Hepatic stellate cell (primary cell): Measurements from ENCODE around the gene SNAP25.
A peak's percentile ranks its signal among the peaks of the same experiment; 100 is the strongest.

ENCODE experiments used
- DNase-seq: peaks from one replicate; pipeline ENCODE4 v3.0.0; 2011; ENCODE audit warnings: low spot score

Gene SNAP25

GRCh38 chr20:10216146-10216791 is 2.4 kb upstream of the SNAP25 start:
- DNase-seq = no peak

- peak; percentile 66 for DNase-seq
Measured at GRCh38 chr20:10217721-10218410, 764 bp upstream of the SNAP25 start.

DNA sequence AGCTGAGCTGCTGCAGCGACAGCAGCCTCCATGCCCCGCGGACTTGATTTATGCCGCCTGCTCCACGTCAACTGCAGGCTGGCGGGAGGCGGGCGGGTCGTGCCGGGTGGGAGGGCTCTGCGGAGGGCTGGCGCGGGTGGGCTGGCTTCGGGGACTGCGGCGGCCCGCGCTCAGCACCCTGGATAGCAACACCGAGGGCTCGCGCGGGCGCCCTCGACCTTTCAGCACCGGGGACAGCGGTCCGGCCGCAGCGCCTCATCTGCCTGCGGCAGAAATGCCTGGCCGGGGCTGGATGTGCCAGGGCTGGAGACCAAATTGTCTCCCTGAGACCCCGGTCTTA is 792 bp downstream of the SNAP25 start:
- DNase-seq = peak; percentile 52

DNA sequence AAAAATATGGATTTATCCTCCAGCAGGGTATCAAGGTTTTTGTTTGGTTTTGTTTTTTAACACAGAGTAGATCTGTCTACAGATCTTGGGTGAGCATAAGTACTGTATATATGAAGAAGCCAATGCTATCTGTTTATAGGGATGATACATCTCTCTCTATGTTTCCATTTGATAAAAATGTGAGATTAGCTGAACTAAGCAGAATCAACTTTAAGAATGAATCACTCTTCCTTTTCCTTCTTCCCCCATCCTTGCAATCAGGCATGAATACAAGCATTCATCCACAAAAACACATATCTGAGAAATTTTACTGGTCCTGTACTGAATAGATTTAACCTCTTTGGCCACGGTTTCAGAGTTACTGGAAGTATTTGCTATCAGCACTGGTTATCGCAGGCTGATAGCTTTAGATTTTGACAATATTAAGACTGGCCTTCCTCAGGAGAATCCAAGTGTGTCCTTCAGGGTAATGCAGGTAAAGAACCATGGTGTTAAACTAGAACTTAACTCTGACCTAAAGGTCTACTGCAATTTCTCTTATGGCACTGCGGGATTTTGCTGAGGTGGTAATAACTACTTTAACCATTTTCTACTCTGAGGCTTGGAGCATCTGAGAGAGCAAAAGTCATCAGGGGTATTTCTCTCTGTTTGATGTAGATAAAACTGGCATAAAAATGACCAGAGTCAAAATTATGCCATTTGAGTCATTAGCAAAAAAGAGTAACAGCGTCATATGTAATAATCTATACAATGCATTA is 1.5 kb downstream of the SNAP25 start:
- no peak for DNase-seq

DNA sequence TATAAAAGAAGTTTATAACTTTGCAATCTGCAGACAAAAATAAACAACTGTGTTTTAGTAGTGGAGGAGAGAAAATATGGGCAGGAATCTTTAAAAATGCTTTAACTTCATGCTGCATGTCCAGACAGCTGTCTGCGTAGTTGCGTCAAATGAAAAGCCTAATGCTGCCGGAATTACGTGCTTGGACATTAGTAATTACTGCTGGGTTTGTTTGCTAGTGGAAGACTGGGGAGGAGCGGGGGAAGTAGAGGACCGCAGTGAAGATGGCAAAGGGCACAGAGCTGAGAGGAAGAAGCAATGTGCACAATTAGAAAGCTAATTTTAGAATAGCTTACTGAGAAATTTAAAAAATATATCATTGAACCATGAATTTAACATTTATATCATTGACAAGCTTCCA is 2.4 kb downstream of the SNAP25 start:
- DNase-seq = no peak

GRCh38 chr20:10225439-10226060 is 6.9 kb downstream of the SNAP25 start:
- no peak for DNase-seq

GRCh38 chr20:10228330-10228729 is 9.7 kb downstream of the SNAP25 start:
- no peak for DNase-seq

DNA sequence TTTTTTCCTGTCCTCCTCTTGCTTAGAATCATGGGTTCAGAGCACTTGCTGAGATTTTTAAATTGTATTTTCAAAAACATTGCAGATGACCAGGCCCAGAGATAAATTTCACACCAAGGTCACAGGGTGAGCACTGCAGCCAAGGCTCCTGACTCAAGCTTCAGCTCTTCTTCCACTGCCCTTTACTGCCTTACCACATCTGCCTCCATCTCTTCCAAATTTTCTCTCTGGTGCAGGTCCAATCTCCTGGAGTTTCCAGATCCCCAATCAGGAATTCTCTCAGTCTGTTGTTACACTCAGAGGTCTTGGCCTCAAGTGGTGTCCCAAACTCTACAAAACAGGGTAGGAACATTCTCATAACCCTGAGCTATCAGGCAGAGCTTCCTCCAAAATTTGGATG is 12.7 kb downstream of the SNAP25 start:
- DNase-seq = no peak

GRCh38 chr20:10236540-10237533 is 18.2 kb downstream of the SNAP25 start:
- no peak for DNase-seq

DNA sequence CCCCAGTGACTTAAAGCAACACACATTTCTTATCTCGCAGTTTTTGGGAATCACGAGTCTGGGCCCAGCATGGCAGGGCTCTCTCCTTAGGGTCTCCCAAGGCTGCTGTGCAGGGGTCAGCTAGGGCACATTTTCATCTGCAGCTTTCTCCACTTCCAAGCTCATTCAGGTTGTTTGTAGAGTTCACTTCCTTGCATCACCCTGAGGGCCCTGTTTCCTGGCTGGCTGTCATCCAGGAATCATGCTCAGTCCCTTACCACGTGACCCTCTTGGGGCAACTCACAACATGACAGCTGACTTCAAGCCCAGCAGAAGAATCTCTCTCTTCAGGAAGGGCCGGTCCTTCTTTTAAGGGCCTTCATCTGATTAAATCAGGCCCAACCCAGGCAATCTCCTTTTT is 21.3 kb downstream of the SNAP25 start:
- no peak for DNase-seq

DNA sequence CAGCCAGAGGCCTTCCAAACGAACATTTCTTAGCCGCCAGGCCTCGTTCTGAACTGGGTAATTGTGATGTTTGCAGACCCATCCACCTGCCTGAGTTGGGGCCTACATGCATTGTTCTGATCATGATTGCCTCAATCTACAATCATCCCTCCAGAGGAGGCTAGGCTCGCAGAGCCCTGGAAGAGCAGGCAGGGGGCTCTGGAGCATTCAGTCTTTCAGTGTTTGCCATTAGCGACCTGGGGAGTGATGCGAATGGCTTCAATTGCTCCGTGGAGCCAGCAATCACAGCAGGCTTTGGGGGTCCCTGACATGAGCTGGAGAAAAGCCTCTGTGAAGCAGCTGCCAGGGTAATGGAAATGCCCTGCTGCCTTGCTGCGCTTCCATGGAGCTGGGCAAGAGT is 22.0 kb downstream of the SNAP25 start:
- no peak for DNase-seq

- no peak for DNase-seq
Measured at GRCh38 chr20:10242166-10242565, 23.5 kb downstream of the SNAP25 start.

DNA sequence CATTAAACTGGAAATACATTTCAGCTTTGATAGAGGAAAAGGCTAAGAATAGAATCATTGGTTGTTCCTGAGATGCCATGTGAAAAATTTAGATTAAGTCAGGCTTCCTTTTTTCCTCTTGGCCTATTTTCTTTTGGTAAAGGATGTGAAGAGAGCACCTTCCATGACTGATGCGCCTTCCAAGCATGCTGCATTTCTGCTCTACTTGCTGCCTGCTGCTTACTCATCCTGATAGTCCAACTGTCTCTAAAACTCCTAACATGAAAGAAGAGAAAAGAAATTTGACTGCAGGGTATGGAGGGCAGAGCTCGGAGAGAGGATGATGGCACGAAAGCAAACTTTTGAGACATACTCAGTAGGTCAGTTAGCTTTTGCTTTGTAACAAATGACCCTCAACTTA is 28.8 kb downstream of the SNAP25 start:
- DNase-seq = no peak

DNA sequence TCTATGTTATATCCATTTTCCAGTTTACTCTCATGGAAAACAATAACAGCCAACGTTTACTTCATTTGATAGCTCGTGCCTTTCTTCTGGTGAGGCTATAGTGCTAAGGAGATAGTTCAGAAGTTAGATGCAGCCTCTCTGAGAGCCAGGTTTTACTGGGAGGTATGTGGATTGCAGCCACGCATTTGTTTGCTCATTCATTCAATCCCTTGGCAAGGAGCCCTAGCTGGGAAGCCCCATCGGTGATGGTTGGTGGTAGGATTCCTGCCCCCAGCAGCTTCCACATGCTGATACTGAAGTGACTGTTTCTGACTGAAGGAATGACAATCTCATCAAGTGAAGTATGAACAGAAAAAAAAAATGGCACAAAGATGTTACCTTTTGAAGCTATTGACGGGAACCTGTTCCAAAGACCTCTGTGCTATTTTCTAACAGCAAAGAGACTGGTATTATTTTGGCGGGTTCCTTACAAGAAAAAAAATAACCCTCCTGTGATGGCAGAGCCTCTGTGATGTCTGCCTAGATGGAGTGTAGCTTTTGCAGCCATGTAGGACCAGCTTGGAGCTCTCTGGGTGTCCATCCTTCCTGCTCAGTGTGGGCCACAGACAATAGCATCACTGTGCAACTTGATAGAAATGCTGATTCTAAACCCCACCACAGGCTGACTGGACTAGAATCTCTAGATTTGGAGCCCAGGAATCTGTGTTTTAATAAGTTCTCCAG is 30.6 kb downstream of the SNAP25 start:
- no peak for DNase-seq

GRCh38 chr20:10249822-10250221 is 31.2 kb downstream of the SNAP25 start:
- no peak for DNase-seq

GRCh38 chr20:10250902-10251301 is 32.3 kb downstream of the SNAP25 start:
- DNase-seq = no peak

- DNase-seq = no peak
Measured at GRCh38 chr20:10253780-10254179, 35.1 kb downstream of the SNAP25 start.

GRCh38 chr20:10255846-10256245 is 37.2 kb downstream of the SNAP25 start:
- no peak for DNase-seq

DNA sequence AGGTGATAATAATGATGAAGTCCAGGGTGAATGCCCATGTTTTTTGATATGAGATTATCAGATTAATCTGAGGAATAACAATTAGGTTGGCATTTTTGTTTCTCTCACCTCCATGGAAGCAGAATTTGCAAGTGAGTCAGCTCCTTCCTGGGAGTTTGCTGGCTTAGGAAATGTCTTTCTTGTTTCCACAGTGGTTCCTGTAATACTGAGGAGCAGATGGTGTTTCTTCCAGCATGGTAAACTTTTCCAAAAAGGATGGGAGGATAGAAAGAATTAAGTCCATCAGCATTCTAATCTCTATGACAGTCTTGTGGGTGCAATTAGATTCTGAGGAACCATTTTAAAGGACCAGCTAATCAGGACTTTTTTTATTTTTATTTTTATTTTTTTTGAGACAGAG is 40.5 kb downstream of the SNAP25 start:
- DNase-seq = no peak

- DNase-seq = no peak
Measured at GRCh38 chr20:10260316-10260715, 41.7 kb downstream of the SNAP25 start.

- no peak for DNase-seq
Measured at GRCh38 chr20:10261702-10262101, 43.1 kb downstream of the SNAP25 start.
